ENCODE results near the gene EPB41L5. TPM values are rescaled to one million over a fixed set of nuclear protein-coding genes. Genes with fewer than 3 reads are reported as not detected.

The EPB41L5 gene
- total RNA-seq, 2 experiments from 2014 or later = 5.6 to 14.1 TPM

- Histone ChIP-seq H4K20me1 (ENCODE audit: insufficient read depth, low read length) (no peaks in the 10 kb centered on the region), H3K79me2 (ENCODE audit: insufficient read depth, low read depth, low read length) (no peaks in the 10 kb centered on the region), H3K27ac (ENCODE audit: low read depth, low read length, poor library complexity, severe bottlenecking) (no peak overlapping the region), H2AFZ (ENCODE audit: low read length) (no peak overlapping the region), H3K4me1 (ENCODE audit: insufficient read depth, low read length, poor library complexity, severe bottlenecking) (no peaks in the 10 kb centered on the region), H3K9me3 (ENCODE audit: low read length) (no peaks in the 10 kb centered on the region), H3K9me2 (ENCODE audit: insufficient read depth, low read length) (no peaks in the 10 kb centered on the region), H3K4me3 (ENCODE audit: low read depth, low read length, poor library complexity, severe bottlenecking) (no peak overlapping the region), H3K36me3 (ENCODE audit: insufficient read depth, low read length) (no peaks in the 10 kb centered on the region), H3K4me2 (ENCODE audit: low read length) (no peak overlapping the region)
- intact Hi-C loops (cut with micrococcal nuclease; ENCODE audit: unreplicated experiment) = loop anchor here (1.0 to 10.0 kb wide), 2 partner anchors 107 to 479 kb away; no protein-coding TSS in a partner anchor
- BruUV-seq (replicated peaks) = no TSS peak
- ChIA-PET CTCF (ENCODE audit: unreplicated experiment) (interaction anchor here (0.5 to 0.9 kb wide), 3 partner anchors 11 to 411 kb away, joined by 3 read pairs; no protein-coding TSS in a partner anchor), POLR2A (interaction anchor here (0.5 kb wide), 1 partner anchor 11 kb away, joined by 3 read pairs; no protein-coding TSS in a partner anchor)
- peak; percentile 79 for TF ChIP-seq CTCF (conservative IDR thresholded peaks at IDR 0.05; ENCODE audit: low read length)
- TF ChIP-seq EZH2phosphoT487 (IDR thresholded peaks at IDR 0.05; ENCODE audit: borderline replicate concordance, low read depth, low read length) = no peak
- DNase-seq (ENCODE audit: low spot score) = peak; percentile 48
These were observed 193.2 kb downstream of the EPB41L5 start for GRCh38 chr2:120206022-120206581.

GRCh38 chr2:120208381-120209353, 195.8 kb downstream of the EPB41L5 start:
- Histone ChIP-seq H3K27ac (ENCODE audit: low read depth, low read length, poor library complexity, severe bottlenecking) (no peak overlapping the region), H3K4me3 (ENCODE audit: low read depth, low read length, poor library complexity, severe bottlenecking) (no peak overlapping the region), H4K20me1 (ENCODE audit: insufficient read depth, low read length) (no peaks in the 10 kb centered on the region), H3K4me1 (ENCODE audit: insufficient read depth, low read length, poor library complexity, severe bottlenecking) (no peaks in the 10 kb centered on the region), H3K4me2 (ENCODE audit: low read length) (no peak overlapping the region), H3K36me3 (ENCODE audit: insufficient read depth, low read length) (no peaks in the 10 kb centered on the region), H3K79me2 (ENCODE audit: insufficient read depth, low read depth, low read length) (no peaks in the 10 kb centered on the region), H2AFZ (ENCODE audit: low read length) (no peak overlapping the region), H3K9me3 (ENCODE audit: low read length) (no peaks in the 10 kb centered on the region), H3K9me2 (ENCODE audit: insufficient read depth, low read length) (no peaks in the 10 kb centered on the region)
- no TSS peak for BruUV-seq (replicated peaks)
- CTCF ChIA-PET (ENCODE audit: unreplicated experiment) = no interaction called here
- intact Hi-C loops (cut with micrococcal nuclease; ENCODE audit: unreplicated experiment) = loop anchor here (10.0 kb wide), 1 partner anchor 476 kb away; no protein-coding TSS in a partner anchor
- TF ChIP-seq CTCF (conservative IDR thresholded peaks at IDR 0.05; ENCODE audit: low read length) (no peak), EZH2phosphoT487 (IDR thresholded peaks at IDR 0.05; ENCODE audit: borderline replicate concordance, low read depth, low read length) (no peak)
- POLR2A ChIA-PET = interaction anchor here (0.6 to 1.1 kb wide), 2 partner anchors 9 to 476 kb away, joined by 3 to 6 read pairs; no protein-coding TSS in a partner anchor
- DNase-seq (ENCODE audit: low spot score) = no peak
